NB4 (cell line): ENCODE results near the gene MUCL3.

Experiments
- MYC ChIP-seq: IDR thresholded peaks from 2 replicates; pipeline ENCODE4 v1.6.1; 2011; ENCODE audit warnings: low read depth, low read length
- POLR2A ChIP-seq: IDR thresholded peaks from 2 replicates; pipeline ENCODE4 v1.6.1; 2011; ENCODE audit warnings: mild to moderate bottlenecking; ENCODE audit not compliant: insufficient read length; ENCODE audit errors: extremely low read depth
- TF ChIP-seq, protein P1 (sequence below): IDR thresholded peaks from one replicate; pipeline ENCODE4 v1.5.1; 2012; ENCODE audit warnings: low read depth, low read length

DNA sequence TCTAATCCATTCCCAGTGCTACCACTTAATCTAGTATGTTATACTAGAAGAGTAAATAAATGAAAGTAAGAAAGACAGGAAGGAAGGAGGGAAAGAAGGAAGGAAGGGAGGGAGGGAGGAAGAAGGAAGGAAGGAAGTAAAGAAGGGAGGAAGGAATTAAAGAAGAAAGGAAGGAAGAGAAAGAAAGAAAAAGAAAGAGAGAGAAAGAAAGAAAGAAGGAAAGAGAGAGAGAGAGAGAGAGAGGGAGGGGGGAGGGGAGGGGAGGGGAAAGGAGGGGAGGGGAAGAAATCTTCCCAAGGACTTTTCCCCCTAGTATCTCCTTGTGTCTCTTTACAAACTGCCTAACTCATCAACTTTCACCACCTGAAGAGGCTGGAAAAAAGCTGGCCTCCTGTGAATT lies 21.9 kb downstream of the MUCL3 start:
- TF ChIP-seq, protein P1, sequence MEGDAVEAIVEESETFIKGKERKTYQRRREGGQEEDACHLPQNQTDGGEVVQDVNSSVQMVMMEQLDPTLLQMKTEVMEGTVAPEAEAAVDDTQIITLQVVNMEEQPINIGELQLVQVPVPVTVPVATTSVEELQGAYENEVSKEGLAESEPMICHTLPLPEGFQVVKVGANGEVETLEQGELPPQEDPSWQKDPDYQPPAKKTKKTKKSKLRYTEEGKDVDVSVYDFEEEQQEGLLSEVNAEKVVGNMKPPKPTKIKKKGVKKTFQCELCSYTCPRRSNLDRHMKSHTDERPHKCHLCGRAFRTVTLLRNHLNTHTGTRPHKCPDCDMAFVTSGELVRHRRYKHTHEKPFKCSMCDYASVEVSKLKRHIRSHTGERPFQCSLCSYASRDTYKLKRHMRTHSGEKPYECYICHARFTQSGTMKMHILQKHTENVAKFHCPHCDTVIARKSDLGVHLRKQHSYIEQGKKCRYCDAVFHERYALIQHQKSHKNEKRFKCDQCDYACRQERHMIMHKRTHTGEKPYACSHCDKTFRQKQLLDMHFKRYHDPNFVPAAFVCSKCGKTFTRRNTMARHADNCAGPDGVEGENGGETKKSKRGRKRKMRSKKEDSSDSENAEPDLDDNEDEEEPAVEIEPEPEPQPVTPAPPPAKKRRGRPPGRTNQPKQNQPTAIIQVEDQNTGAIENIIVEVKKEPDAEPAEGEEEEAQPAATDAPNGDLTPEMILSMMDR = no peak
- TF ChIP-seq POLR2A (no peak), MYC (no peak)
